Vagina (tissue), 2 donors: ENCODE measurements around the gene CAMSAP1.

ENCODE experiments used
- CTCF ChIP-seq, 3 experiments: fragments of 450-650 bp in 2 of 3; fragments of 200-600 bp in 1 of 3; sonication (generic) in 1 of 3; IDR thresholded peaks; one replicate each; pipeline ENCODE4 v1.5.1; 2017 to 2019; ENCODE audit warnings: antibody characterized with exemption in 3 of 3, mild to moderate bottlenecking in 2 of 3, moderate library complexity in 2 of 3
- POLR2AphosphoS5 ChIP-seq, 2 donors: sonication (generic); formaldehyde crosslinking; IDR thresholded peaks; one replicate each; pipeline ENCODE4 v1.9.0; 2017; ENCODE audit warnings: antibody characterized with exemption in 2 of 2, mild to moderate bottlenecking in 2 of 2, low read depth in 1 of 2; ENCODE audit not compliant: insufficient read depth in 1 of 2

GRCh38 chr9:135815413-135815812 lies 91.9 kb downstream of the CAMSAP1 start:
- TF ChIP-seq CTCF (IDR thresholded peaks at IDR 0.05), result no peak
- TF ChIP-seq POLR2AphosphoS5 (IDR thresholded peaks at IDR 0.05; ENCODE audit: insufficient read depth in 1 of 2, low read depth in 1 of 2), result no peak
